GM18519 (cell line): ENCODE measurements around the gene SURF2.

ENCODE experiments used
- ATAC-seq: cut with Tn5 transposase; IDR thresholded peaks from one replicate; pipeline ENCODE4 v1.9.1; 2021; ENCODE audit warnings: mild to moderate bottlenecking, moderate library complexity; ENCODE audit not compliant: unreplicated experiment, low FRiP score

SURF2 gene

DNA sequence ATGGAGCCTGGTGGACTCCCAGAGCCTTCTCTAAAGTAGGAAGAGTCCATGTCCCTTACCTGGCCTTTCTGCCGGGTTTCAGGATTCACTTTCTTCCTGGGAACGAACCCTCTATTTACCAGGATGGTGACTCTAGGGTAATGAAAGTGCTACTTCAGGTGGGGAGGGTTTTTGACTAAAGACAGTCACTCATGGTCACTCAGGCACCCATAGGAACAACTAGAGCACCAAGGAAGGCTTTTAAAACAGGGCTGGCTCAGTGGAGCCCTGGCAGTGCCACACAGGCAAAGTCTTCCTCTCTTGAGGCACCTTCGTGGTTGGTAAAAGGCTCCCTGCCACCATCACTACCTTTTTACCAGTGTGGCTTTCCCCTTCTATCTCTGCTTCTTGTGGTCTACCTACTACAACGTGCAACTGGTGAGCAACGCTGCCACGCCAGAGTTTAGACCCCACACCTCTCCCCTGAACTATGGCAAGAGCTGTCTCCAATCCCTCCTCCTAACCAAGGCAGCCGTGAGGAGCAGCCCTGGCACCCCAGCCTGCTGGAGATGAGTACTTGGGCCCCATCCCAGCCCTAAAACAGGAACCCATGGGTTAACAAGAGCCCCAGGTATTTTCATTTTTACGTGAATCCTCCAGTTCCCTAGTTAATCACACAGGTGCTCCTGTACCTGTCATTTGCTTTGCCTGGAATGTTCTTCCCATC, 3.6 kb upstream of the SURF2 start:
- ATAC-seq, result no peak

DNA sequence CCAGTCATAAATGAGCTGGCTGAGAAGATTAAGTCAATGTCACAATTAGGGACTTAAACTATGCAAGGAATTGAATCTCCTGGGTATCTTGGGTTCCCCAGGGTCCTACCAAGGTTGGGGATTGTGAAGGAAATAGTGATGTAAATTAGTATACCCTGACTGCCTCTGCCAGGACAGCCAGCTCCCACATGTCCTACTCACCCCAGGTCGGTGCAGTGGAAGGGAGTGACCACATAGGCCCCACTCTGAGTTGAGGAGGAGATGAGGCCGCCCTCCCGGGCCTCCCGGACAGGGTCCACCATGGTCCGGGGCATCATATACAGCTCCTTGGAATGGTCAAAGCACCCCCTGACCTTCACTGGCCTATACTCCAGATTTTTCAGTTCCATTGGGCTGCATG, 2.8 kb upstream of the SURF2 start:
- ATAC-seq, result no peak

DNA sequence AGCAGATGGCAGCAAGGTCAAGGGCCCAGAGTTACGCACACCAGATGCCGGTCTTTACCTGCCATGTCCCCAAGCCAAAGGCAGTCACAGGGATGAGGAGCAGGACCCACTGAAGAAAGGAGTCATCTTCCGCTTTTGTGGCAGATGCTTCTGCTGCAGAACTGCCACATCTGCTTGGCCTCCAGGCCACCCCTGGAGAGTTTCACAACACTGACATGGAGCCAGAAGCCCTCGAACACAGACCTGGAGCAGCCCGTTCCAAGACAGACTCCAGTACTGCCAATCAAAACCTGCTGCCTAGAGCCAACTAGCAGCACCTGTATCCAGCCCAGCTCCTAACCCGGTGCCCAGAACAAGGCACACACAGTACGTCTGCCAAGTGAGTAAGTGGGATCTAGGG, 1.6 kb upstream of the SURF2 start:
- ATAC-seq, result no peak

DNA sequence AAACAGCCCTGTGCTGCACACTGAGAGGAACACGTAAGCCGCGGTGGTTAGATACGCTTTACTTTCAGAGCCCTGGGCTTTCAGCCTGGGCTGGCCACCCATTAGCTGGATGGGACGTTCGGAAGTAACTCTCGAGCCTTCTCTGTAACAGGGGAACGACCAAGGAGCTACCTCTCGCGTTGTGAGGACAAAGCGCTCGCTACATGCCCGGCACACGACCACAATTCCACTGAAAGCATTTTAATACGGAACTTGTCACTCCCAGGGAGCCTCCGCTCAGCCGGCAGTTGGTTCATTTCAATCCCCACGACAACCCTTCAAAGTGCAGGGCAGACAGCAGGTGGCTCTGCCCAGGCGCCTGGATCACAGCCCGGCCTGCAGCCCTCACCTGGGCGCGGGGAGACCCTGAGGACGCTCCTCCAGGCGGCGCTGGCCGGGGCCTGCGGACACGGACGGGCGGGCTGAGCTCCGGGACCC, 431 bp upstream of the SURF2 start:
- no peak for ATAC-seq

DNA sequence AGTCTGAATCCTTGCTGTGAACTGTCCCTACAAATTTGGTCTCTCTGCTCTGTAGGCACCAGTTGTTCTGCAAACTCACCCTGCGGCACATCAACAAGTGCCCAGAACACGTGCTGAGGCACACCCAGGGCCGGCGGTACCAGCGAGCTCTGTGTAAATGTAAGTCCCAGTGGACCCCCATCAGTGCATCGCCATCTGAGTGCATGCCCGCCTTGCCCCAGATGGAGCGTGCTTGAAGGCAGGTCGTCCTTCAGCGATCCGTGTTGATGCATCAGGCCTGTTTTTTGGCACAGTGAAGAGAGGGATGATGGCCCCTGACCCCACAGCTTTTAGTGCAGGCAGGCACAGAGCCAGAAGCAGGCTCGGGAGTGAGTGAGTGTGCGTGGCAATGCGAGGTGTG, 1.3 kb downstream of the SURF2 start:
- no peak for ATAC-seq

DNA sequence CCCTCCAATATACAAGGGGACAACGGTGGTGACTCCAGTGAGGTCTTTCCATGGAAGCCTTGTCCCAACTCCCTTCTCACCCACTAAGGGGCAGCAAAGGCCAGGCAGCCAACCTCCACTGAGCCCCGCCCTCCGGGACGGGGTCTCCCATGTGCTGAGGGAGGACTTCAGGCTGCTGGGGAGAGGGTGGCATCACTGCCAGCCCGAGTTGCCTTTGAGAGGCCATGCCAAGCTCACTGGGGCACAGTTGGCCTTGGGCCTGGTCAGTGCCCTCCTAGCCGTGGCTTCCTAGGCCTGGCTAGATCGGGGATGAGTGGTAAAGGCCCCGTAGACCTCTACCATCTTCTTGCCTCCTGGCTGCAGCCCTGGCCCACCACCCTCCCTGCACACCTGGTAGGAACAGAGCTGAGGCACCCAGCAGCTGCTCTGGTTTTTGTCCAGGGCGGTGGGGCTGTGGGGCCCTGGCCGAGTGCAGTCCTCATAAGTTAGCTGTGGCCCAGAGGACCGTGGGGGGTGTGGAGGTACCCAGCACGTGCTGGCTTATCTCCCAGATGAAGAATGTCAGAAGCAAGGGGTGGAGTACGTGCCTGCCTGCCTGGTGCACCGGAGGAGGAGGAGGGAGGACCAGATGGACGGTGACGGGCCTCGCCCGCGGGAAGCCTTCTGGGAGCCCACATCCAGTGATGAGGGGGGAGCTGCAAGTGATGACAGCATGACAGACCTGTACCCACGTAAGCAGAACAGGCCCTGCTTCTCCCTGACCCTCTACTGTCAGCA, 3.2 kb downstream of the SURF2 start:
- ATAC-seq, result no peak

DNA sequence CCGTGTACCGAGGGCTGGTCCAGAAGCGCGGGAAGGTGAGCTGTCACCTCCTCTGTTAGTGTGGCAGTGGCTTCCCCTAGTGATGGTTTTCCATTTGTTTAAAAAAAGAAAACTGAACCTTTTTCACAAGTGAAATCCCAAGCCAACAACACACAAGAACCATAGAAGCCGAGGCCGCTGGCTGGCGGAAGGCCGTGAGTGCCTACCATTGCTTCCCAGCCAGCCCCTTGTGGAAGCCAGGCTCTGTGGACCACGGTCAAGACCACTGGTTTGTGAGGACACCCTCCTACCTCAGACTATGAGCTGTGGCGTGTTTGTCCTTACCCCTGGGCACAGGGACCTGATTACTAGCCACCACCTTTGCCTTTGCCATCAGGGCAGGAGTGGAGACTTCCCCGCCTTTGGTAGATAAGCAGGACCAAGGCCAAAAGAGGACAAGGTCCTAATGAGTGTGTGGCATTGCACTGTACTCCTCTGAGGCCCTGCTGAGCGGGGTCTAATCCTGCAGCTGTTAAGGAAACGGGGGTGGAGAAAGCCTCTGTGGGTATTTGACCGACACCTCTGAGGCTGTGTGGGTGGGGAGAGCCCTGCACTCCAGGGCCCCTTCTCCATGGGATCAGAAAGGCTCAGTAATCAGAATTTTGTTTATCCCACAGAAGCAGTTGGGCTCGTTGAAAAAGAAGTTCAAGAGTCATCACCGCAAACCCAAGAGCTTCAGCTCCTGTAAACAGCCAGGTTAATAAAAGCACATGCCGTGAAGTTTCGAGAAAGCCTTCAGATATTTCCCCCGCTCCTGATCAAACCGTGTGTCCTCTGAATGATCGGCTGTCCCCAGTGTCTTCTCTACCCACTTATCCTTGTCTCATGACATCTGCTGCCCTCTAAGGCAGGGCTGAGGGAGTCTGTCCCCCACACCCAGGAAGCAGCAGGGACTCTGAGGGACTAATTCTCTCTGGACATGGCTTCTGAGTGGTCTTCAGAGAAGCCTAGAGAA, 4.3 kb downstream of the SURF2 start:
- ATAC-seq, result no peak

- ATAC-seq, result no peak
Measured at GRCh38 chr9:133361507-133362092, 5.2 kb downstream of the SURF2 start.

DNA sequence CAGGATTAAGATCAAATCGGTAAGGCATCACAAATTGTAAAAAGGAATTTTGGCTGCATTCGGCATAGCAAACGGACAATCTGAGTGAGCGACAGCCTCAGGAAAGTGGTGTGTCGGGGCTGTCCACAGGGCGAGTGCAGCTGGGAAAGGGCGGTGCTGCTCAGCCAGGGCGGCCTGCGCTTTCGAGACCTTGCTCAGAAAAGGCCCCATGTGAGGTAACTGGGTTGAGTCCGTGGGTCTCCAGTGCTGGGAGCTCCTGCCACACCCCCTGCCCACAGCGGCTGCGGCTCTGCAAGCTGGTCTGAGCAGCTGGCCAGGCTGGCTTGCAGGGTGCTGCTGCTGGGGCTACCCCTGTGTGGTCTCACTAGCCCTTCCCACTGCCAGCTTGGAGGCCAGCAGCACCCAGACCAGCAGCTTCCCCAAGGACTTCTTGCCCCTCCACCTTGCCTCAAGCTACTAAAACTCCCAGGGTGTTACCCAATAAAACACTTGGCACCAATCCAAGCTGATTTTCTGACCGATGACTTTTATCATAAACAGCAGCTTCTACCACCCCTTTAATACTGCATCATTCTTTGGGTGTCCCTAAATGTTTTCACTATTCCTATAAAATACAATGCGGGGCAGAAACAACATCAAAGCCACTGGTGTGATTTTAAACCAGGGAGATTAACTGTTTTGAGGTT, 6.2 kb downstream of the SURF2 start:
- ATAC-seq, result no peak

GRCh38 chr9:133366435-133366834, 10.1 kb downstream of the SURF2 start:
- ATAC-seq, result no peak

GRCh38 chr9:133367221-133367620, 10.9 kb downstream of the SURF2 start:
- ATAC-seq, result no peak

GRCh38 chr9:133367778-133368177, 11.4 kb downstream of the SURF2 start:
- no peak for ATAC-seq

- no peak for ATAC-seq
Measured at GRCh38 chr9:133368249-133368881, 12.0 kb downstream of the SURF2 start.

GRCh38 chr9:133369422-133369821, 13.1 kb downstream of the SURF2 start:
- ATAC-seq, result no peak

DNA sequence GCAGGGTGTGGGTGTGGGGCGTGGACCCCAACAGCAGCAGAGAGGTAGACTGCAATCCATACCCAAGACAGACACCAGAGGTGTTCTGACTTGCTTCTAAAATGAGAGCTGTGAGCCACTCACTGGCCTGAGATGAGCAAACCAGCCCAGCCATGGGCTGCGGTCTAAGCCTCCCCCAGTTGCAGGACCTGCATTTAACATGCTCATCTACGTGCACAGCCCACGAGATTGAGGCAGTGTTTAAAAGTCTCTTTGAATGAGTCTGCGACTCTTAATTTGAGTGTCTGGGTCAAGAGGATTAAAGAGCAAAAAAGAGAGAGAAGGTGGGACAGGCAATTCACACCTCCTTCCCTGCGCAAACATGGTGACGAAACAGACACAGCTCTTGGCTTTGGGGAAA, 13.6 kb downstream of the SURF2 start:
- ATAC-seq, result no peak

GRCh38 chr9:133370685-133371084, 14.3 kb downstream of the SURF2 start:
- no peak for ATAC-seq

- no peak for ATAC-seq
Measured at GRCh38 chr9:133371261-133371711, 14.9 kb downstream of the SURF2 start.

- no peak for ATAC-seq
Measured at GRCh38 chr9:133372144-133372543, 15.8 kb downstream of the SURF2 start.

GRCh38 chr9:133374612-133375115, 18.3 kb downstream of the SURF2 start:
- no peak for ATAC-seq
